Measurements from ENCODE around the gene NCOA1. TPM values are rescaled to one million over a fixed set of nuclear protein-coding genes. Genes with fewer than 3 reads are reported as not detected.
"Not testable (repeated sequence)": the region's sequence is repeated elsewhere in the genome, so short reads cannot be mapped to it uniquely, and the experiment has no call there.

Gene NCOA1
- polyA plus RNA-seq, 1 of the 3 experiments (the other 2 are of a cell fraction), result 10.7 TPM

DNA sequence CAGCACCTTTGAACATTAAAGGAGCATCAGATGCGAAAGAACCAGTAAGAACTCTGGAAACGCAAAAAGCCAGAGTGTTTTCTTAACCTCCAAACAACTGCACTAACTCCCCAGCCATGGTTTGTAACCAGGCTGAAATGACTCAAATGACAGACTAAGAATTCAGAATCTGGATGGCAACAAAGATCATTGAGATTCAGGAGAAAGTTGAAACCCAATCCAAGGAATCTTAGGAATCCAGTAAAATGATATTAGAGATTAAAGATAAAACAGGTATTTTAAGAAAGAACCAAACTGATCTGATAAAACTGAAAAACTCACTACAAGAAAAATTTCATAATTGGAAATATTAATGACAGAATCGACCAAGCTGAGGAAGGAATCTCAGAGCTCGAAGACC, 185.4 kb downstream of the NCOA1 start (continued):
- TF ChIP-seq, protein P1, sequence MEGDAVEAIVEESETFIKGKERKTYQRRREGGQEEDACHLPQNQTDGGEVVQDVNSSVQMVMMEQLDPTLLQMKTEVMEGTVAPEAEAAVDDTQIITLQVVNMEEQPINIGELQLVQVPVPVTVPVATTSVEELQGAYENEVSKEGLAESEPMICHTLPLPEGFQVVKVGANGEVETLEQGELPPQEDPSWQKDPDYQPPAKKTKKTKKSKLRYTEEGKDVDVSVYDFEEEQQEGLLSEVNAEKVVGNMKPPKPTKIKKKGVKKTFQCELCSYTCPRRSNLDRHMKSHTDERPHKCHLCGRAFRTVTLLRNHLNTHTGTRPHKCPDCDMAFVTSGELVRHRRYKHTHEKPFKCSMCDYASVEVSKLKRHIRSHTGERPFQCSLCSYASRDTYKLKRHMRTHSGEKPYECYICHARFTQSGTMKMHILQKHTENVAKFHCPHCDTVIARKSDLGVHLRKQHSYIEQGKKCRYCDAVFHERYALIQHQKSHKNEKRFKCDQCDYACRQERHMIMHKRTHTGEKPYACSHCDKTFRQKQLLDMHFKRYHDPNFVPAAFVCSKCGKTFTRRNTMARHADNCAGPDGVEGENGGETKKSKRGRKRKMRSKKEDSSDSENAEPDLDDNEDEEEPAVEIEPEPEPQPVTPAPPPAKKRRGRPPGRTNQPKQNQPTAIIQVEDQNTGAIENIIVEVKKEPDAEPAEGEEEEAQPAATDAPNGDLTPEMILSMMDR (IDR thresholded peaks at IDR 0.05), result no peak
- no peak for TF ChIP-seq YY1 (IDR thresholded peaks at IDR 0.05; ENCODE audit: low read depth)
- TF ChIP-seq FOXM1 (IDR thresholded peaks at IDR 0.05; ENCODE audit: low read depth), result no peak
- no peak for TF ChIP-seq RCOR1 (IDR thresholded peaks at IDR 0.05; ENCODE audit: low read length)
- TF ChIP-seq CHD2 (IDR thresholded peaks at IDR 0.05; ENCODE audit: low read length, partially characterized antibody), result no peak

DNA sequence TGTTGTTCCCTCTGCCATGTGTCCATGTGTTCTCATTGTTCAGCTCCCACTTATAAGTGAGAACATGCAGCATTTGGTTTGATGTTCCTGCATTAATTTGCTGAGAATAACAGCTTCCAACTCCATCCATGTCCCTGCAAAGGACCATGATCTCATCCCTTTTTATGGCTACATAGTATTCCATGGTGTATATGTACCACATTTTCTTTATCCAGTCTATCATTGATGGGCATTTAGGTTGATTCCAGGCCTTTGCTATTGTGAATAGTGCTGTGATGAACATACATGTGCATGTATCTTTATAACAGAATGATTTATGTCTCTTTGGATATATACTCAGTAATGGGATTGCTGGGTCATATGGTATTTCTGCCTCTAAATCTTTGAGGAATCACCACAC, 187.0 kb downstream of the NCOA1 start:
- H3K36me3 ChIP-seq (replicated peaks in 1 of 2; ENCODE audit: control insufficient read depth in 1 of 2, insufficient read depth in 2 of 2, low read length in 1 of 2); CTCF ChIA-PET; H3K4me2 ChIP-seq; H3K9ac ChIP-seq; H3K9me3 ChIP-seq; H3K9me2 ChIP-seq; H3K79me2 ChIP-seq (ENCODE audit: insufficient read depth); DNase-seq; POLR2A ChIA-PET; H3K4me3 ChIP-seq (ENCODE audit: low read depth in 2 of 2, low read length in 1 of 2); H3K27me3 ChIP-seq (ENCODE audit: insufficient read depth); H4K20me1 ChIP-seq (ENCODE audit: insufficient read depth); H2AFZ ChIP-seq (ENCODE audit: low read depth); H3K27ac ChIP-seq (ENCODE audit: low read depth in 2 of 2, low read length in 1 of 2); H3F3A ChIP-seq (replicated peaks; ENCODE audit: insufficient read depth); H3K4me1 ChIP-seq (ENCODE audit: control insufficient read depth in 1 of 2, insufficient read depth in 2 of 2, low read depth in 1 of 2, low read length in 1 of 2): not testable (repeated sequence)

- Histone ChIP-seq H3K27me3 (ENCODE audit: insufficient read depth) (no peaks in the 10 kb centered on the region), H4K20me1 (ENCODE audit: insufficient read depth) (no peaks in the 10 kb centered on the region), H3F3A (replicated peaks; ENCODE audit: insufficient read depth) (peaks cover 6% of the 10 kb centered on the region), H2AFZ (ENCODE audit: low read depth) (no peak overlapping the region), H3K27ac (ENCODE audit: low read depth in 2 of 2, low read length in 1 of 2) (no peak overlapping the region), H3K36me3 (replicated peaks in 1 of 2; ENCODE audit: control insufficient read depth in 1 of 2, insufficient read depth in 2 of 2, low read length in 1 of 2) (peaks cover 3 to 10% of the 10 kb centered on the region in 2 experiments), H3K4me1 (ENCODE audit: control insufficient read depth in 1 of 2, insufficient read depth in 2 of 2, low read depth in 1 of 2, low read length in 1 of 2) (peaks cover 0 to 7% of the 10 kb centered on the region in 2 experiments; a peak in 2 of 4 replicates), H3K4me2 (no peak overlapping the region), H3K4me3 (ENCODE audit: low read depth in 2 of 2, low read length in 1 of 2) (no peak overlapping the region), H3K79me2 (ENCODE audit: insufficient read depth) (no peaks in the 10 kb centered on the region), H3K9me3 (no peaks in the 10 kb centered on the region), H3K9ac (no peak overlapping the region), H3K9me2 (no peaks in the 10 kb centered on the region)
- WGBS (ENCODE audit: low lambda C conversion rate), result 94% methylated on average over 5 of the region's 5 CpGs
- no peak for DNase-seq
- ChIA-PET CTCF (no interaction called here), POLR2A (no interaction called here)
- TF ChIP-seq RAD21 (IDR thresholded peaks at IDR 0.05; ENCODE audit: low read length), result no peak
- TF ChIP-seq NFIC (IDR thresholded peaks at IDR 0.05; ENCODE audit: borderline replicate concordance), result no peak
- no peak for TF ChIP-seq SMC3 (IDR thresholded peaks at IDR 0.05; ENCODE audit: low read depth, low read length)
- TF ChIP-seq TAF1 (IDR thresholded peaks at IDR 0.05; ENCODE audit: borderline replicate concordance, low read depth, low read length), result no peak
- TF ChIP-seq, protein P1 (IDR thresholded peaks at IDR 0.05), result no peak
- TF ChIP-seq ELF1 (IDR thresholded peaks at IDR 0.05), result no peak
- TF ChIP-seq GATA2 (CRISPR knock-in tag; IDR thresholded peaks at IDR 0.05), result no peak
- TF ChIP-seq FOXJ3 (CRISPR knock-in tag; IDR thresholded peaks at IDR 0.05), result no peak
- TF ChIP-seq POLR2AphosphoS5 (IDR thresholded peaks at IDR 0.05; ENCODE audit: low read depth, low read length), result no peak
- TF ChIP-seq, protein P2, sequence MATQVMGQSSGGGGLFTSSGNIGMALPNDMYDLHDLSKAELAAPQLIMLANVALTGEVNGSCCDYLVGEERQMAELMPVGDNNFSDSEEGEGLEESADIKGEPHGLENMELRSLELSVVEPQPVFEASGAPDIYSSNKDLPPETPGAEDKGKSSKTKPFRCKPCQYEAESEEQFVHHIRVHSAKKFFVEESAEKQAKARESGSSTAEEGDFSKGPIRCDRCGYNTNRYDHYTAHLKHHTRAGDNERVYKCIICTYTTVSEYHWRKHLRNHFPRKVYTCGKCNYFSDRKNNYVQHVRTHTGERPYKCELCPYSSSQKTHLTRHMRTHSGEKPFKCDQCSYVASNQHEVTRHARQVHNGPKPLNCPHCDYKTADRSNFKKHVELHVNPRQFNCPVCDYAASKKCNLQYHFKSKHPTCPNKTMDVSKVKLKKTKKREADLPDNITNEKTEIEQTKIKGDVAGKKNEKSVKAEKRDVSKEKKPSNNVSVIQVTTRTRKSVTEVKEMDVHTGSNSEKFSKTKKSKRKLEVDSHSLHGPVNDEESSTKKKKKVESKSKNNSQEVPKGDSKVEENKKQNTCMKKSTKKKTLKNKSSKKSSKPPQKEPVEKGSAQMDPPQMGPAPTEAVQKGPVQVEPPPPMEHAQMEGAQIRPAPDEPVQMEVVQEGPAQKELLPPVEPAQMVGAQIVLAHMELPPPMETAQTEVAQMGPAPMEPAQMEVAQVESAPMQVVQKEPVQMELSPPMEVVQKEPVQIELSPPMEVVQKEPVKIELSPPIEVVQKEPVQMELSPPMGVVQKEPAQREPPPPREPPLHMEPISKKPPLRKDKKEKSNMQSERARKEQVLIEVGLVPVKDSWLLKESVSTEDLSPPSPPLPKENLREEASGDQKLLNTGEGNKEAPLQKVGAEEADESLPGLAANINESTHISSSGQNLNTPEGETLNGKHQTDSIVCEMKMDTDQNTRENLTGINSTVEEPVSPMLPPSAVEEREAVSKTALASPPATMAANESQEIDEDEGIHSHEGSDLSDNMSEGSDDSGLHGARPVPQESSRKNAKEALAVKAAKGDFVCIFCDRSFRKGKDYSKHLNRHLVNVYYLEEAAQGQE (IDR thresholded peaks at IDR 0.05; ENCODE audit: low read depth, low read length), result no peak
- no peak for TF ChIP-seq SIN3A (IDR thresholded peaks at IDR 0.05; ENCODE audit: borderline replicate concordance, low read depth, low read length)
- no peak for TF ChIP-seq MXI1 (IDR thresholded peaks at IDR 0.05; ENCODE audit: low read depth, low read length)
- TF ChIP-seq EP300 (IDR thresholded peaks at IDR 0.05; ENCODE audit: borderline replicate concordance in 1 of 2, low read depth in 1 of 2, low read length in 1 of 2), result no peak
- TF ChIP-seq GABPA (IDR thresholded peaks at IDR 0.05; ENCODE audit: low read depth), result no peak
- TF ChIP-seq TEAD4 (IDR thresholded peaks at IDR 0.05; ENCODE audit: borderline replicate concordance, insufficient read depth), result no peak
- TF ChIP-seq RXRA (IDR thresholded peaks at IDR 0.05; ENCODE audit: borderline replicate concordance, low read depth), result no peak
- TF ChIP-seq RCOR1 (IDR thresholded peaks at IDR 0.05; ENCODE audit: low read length), result no peak
- no peak for TF ChIP-seq TCF12 (IDR thresholded peaks at IDR 0.05)
- no peak for TF ChIP-seq JUND (IDR thresholded peaks at IDR 0.05)
These were observed 189.1 kb downstream of the NCOA1 start for GRCh38 chr2:24680196-24680595.
